MM.1S (cell line): ENCODE data around the gene TTC38.

ENCODE experiments used
- DNase-seq: peaks from one replicate; pipeline ENCODE4 v3.0.0-alpha.2; 2015
- H2AFZ ChIP-seq: fragments of 300-600 bp; sonication (generic); 2 replicates; pipeline ENCODE4 v1.6.0; 2016; ENCODE audit warnings: antibody characterized with exemption, low read length
- H3F3A ChIP-seq: fragments of 300-600 bp; sonication (generic); 2 replicates; pipeline ENCODE4 v1.6.1; 2016; ENCODE audit warnings: mild to moderate bottlenecking, antibody characterized with exemption, low read length, moderate library complexity, mixed read lengths; ENCODE audit not compliant: insufficient read depth
- H3K27ac ChIP-seq: fragments of 300-600 bp; sonication (generic); 2 replicates; pipeline ENCODE4 v1.5.1; 2016; ENCODE audit warnings: mild to moderate bottlenecking, low read length
- H3K27me3 ChIP-seq: fragments of 300-600 bp; sonication (generic); replicated peaks from 2 replicates; pipeline ENCODE4 v1.6.0; 2016; ENCODE audit warnings: low read length; ENCODE audit not compliant: insufficient read depth
- H3K36me3 ChIP-seq: fragments of 300-600 bp; sonication (generic); replicated peaks from 2 replicates; pipeline ENCODE4 v1.6.1; 2016; ENCODE audit warnings: mild to moderate bottlenecking, low read length, mixed read lengths; ENCODE audit not compliant: insufficient read depth
- H3K4me1 ChIP-seq: fragments of 300-600 bp; sonication (generic); 2 replicates; pipeline ENCODE4 v1.6.1; 2016; ENCODE audit warnings: low read length, mixed read lengths
- H3K4me2 ChIP-seq: fragments of 300-600 bp; sonication (generic); 2 replicates; pipeline ENCODE4 v1.6.0; 2016; ENCODE audit warnings: low read depth, low read length
- H3K4me3 ChIP-seq: fragments of 300-600 bp; sonication (generic); 2 replicates; pipeline ENCODE4 v1.5.1; 2016; ENCODE audit warnings: low read length, mixed read lengths
- H3K79me2 ChIP-seq: fragments of 300-600 bp; sonication (generic); 2 replicates; pipeline ENCODE4 v1.6.1; 2016; ENCODE audit warnings: mixed run types, low read length, mixed read lengths
- H3K9ac ChIP-seq: fragments of 300-600 bp; sonication (generic); 2 replicates; pipeline ENCODE4 v1.6.1; 2016; ENCODE audit warnings: low read length, mixed read lengths
- H3K9me2 ChIP-seq: fragments of 300-600 bp; sonication (generic); replicated peaks from 2 replicates; pipeline ENCODE4 v1.6.1; 2016; ENCODE audit warnings: mild to moderate bottlenecking, low read length, mixed read lengths; ENCODE audit not compliant: insufficient read depth
- H3K9me3 ChIP-seq: fragments of 300-600 bp; sonication (generic); replicated peaks from 2 replicates; pipeline ENCODE4 v1.6.1; 2016; ENCODE audit warnings: mild to moderate bottlenecking, low read length, mixed read lengths; ENCODE audit not compliant: insufficient read depth
- H4K20me1 ChIP-seq: fragments of 300-600 bp; sonication (generic); 2 replicates; pipeline ENCODE4 v1.6.1; 2016; ENCODE audit warnings: mild to moderate bottlenecking, low read length, moderate library complexity, mixed read lengths; ENCODE audit not compliant: insufficient read depth
- CTCF ChIP-seq: fragments of 300-600 bp; sonication (generic); IDR thresholded peaks from 2 replicates; pipeline ENCODE4 v1.5.1; 2016; ENCODE audit warnings: antibody characterized with exemption, low read length, mixed read lengths
- EZH2 ChIP-seq: fragments of 300-600 bp; sonication (generic); optimal IDR thresholded peaks from 2 replicates; pipeline ENCODE3; 2017; ENCODE audit warnings: low read depth, mild to moderate bottlenecking, antibody characterized with exemption, low read length, mixed read lengths
- EZH2phosphoT487 ChIP-seq: fragments of 300-600 bp; sonication (generic); IDR thresholded peaks from 2 replicates; pipeline ENCODE4 v1.6.1; 2018; ENCODE audit warnings: antibody characterized with exemption, low read length

The TTC38 gene

GRCh38 chr22:46251266-46251665, 16.5 kb upstream of the TTC38 start:
- Histone ChIP-seq H3K4me2 (peak overlapping the region; percentile 78), H3K27ac (no peak overlapping the region), H3K4me1 (0 out of 2 replicates have a peak, but pooled peaks cover 4% of the 10 kb centered on the region), H2AFZ (peak overlapping the region; percentile 82), H3K9me3 (no peaks in the 10 kb centered on the region), H3K36me3 (no peaks in the 10 kb centered on the region), H3K9me2 (no peaks in the 10 kb centered on the region), H3F3A (no peaks in the 10 kb centered on the region), H3K79me2 (0 out of 2 replicates have a peak, but pooled peaks cover 3% of the 10 kb centered on the region), H3K4me3 (peak overlapping the region; percentile 88), H3K9ac (peak overlapping the region; percentile 83; the same call in 1 of the 2 replicates), H4K20me1 (no peaks in the 10 kb centered on the region), H3K27me3 (no peaks in the 10 kb centered on the region)
- TF ChIP-seq CTCF (no peak), EZH2 (no peak), EZH2phosphoT487 (no peak)
- no peak for DNase-seq

DNA sequence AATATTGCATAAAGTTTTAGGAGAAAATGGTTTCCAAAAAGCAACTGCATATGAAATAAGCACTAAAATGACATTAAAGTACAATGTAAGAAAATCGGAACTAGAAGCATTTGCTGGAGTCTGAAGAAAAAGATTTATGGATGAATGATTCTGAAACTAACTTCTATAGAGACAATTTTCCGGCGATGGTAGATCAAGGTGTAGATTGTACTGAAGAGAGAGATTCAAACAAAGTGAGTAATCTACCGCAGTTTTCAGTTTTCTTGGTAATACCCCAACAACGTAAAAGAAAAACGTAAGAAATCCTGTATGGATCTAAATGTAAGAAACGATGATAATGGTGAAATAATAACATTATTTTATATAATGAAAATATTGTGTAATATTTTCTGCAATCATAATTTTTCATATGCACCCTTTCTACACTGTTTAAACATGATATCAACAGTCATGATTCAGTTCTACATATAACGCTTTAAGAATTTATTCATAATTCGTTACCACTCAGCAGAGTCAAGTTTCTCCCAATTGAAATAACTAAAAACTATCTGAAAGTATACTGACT, 15.9 kb upstream of the TTC38 start:
- TF ChIP-seq EZH2 (no peak), EZH2phosphoT487 (no peak), CTCF (no peak)
- no peak for DNase-seq
- H3K27me3 ChIP-seq = no peaks in the 10 kb centered on the region
- no peak overlapping the region for H3K4me2 ChIP-seq
- no peaks in the 10 kb centered on the region for H4K20me1 ChIP-seq
- no peaks in the 10 kb centered on the region for H3K9me3 ChIP-seq
- no peaks in the 10 kb centered on the region for H3K36me3 ChIP-seq
- H3K79me2 ChIP-seq = 0 out of 2 replicates have a peak, but pooled peaks cover 3% of the 10 kb centered on the region
- no peak overlapping the region for H3K9ac ChIP-seq
- H3F3A ChIP-seq = no peaks in the 10 kb centered on the region
- H3K4me3 ChIP-seq = no peak overlapping the region
- H2AFZ ChIP-seq = no peak overlapping the region
- no peaks in the 10 kb centered on the region for H3K9me2 ChIP-seq
- H3K27ac ChIP-seq = no peak overlapping the region
- 0 out of 2 replicates have a peak, but pooled peaks cover 4% of the 10 kb centered on the region for H3K4me1 ChIP-seq

- no peak for DNase-seq
- Histone ChIP-seq H2AFZ (no peak overlapping the region), H3F3A (no peaks in the 10 kb centered on the region)
Observed at GRCh38 chr22:46256358-46256958, 11.3 kb upstream of the TTC38 start.

More at GRCh38 chr22:46256358-46256958, 11.3 kb upstream of the TTC38 start:
- Histone ChIP-seq H3K9ac (no peak overlapping the region), H3K4me3 (no peak overlapping the region), H3K27me3 (peaks cover 29% of the 10 kb centered on the region), H3K4me1 (no peaks in the 10 kb centered on the region), H3K9me3 (no peaks in the 10 kb centered on the region), H3K4me2 (no peak overlapping the region), H3K79me2 (no peaks in the 10 kb centered on the region), H3K36me3 (no peaks in the 10 kb centered on the region), H3K9me2 (no peaks in the 10 kb centered on the region), H3K27ac (no peak overlapping the region), H4K20me1 (no peaks in the 10 kb centered on the region)
- TF ChIP-seq EZH2 = no peak
- TF ChIP-seq CTCF = no peak
- TF ChIP-seq EZH2phosphoT487 = no peak
